Neural cell (in vitro differentiated cells): ENCODE data around the gene FPGS. TPM values are rescaled to one million over a fixed set of nuclear protein-coding genes. Genes with fewer than 3 reads are reported as not detected.

Experiments used
- H2AFZ ChIP-seq: fragments of 200-600, 300-800 bp; sonication (generic), shearing (Covaris generic); 2 replicates; pipeline ENCODE4 v1.6.0; 2014; ENCODE audit warnings: low read depth, mild to moderate bottlenecking, antibody characterized with exemption, low read length, moderate library complexity
- H3F3A ChIP-seq: fragments of 200-600 bp; shearing (Covaris generic); 2 replicates; pipeline ENCODE4 v1.6.1; 2016; ENCODE audit warnings: mild to moderate bottlenecking, moderate library complexity, mixed read lengths, antibody characterized with exemption, low read length; ENCODE audit not compliant: insufficient read depth, poor library complexity, severe bottlenecking
- H3K27ac ChIP-seq: fragments of 200-600, 300-800 bp; sonication (generic), shearing (Covaris generic); 2 replicates; pipeline ENCODE4 v1.5.1; 2014; ENCODE audit warnings: mild to moderate bottlenecking, low read length, moderate library complexity
- H3K27me3 ChIP-seq: fragments of 300-800, 200-600 bp; sonication (generic), shearing (Covaris generic); 2 replicates; pipeline ENCODE4 v1.6.0; 2014; ENCODE audit warnings: mild to moderate bottlenecking, low read depth, low read length, moderate library complexity; ENCODE audit not compliant: insufficient read depth
- H3K36me3 ChIP-seq: fragments of 300-800, 200-600 bp; sonication (generic), shearing (Covaris generic); 2 replicates; pipeline ENCODE4 v1.5.1; 2014; ENCODE audit warnings: mild to moderate bottlenecking, antibody characterized with exemption, low read length, moderate library complexity; ENCODE audit not compliant: insufficient read depth
- H3K4me2 ChIP-seq: fragments of 300-800, 200-600 bp; sonication (generic), shearing (Covaris generic); 2 replicates; pipeline ENCODE4 v1.6.0; 2014; ENCODE audit warnings: mild to moderate bottlenecking, low read length
- H3K4me3 ChIP-seq: fragments of 300-800, 200-600 bp; sonication (generic), shearing (Covaris generic); 2 replicates; pipeline ENCODE4 v1.5.1; 2014; ENCODE audit warnings: mild to moderate bottlenecking, low read length, moderate library complexity
- H3K79me2 ChIP-seq: fragments of 200-600 bp; shearing (Covaris generic); replicated peaks from 2 replicates; pipeline ENCODE4 v1.6.0; 2014; ENCODE audit warnings: mild to moderate bottlenecking, low read length, moderate library complexity; ENCODE audit not compliant: insufficient read depth
- H3K9ac ChIP-seq: fragments of 300-800, 200-600 bp; sonication (generic), shearing (Covaris generic); 2 replicates; pipeline ENCODE4 v1.6.1; 2016; ENCODE audit warnings: mild to moderate bottlenecking, low read length, mixed read lengths
- H3K9me2 ChIP-seq: fragments of 200-600 bp; shearing (Covaris generic); 2 replicates; pipeline ENCODE4 v1.6.1; 2016; ENCODE audit warnings: mild to moderate bottlenecking, low read length, mixed read lengths; ENCODE audit not compliant: insufficient read depth
- H3K9me3 ChIP-seq: fragments of 200-600, 300-800 bp; sonication (generic), shearing (Covaris generic); 2 replicates; pipeline ENCODE4 v1.6.1; 2016; ENCODE audit warnings: mild to moderate bottlenecking, mixed run types, low read length, moderate library complexity, mixed read lengths
- H4K20me1 ChIP-seq: fragments of 200-600 bp; shearing (Covaris generic); 2 replicates; pipeline ENCODE4 v1.6.1; 2016; ENCODE audit warnings: mild to moderate bottlenecking, mixed run types; ENCODE audit not compliant: insufficient read depth
- EP300 ChIP-seq: fragments of 450-650 bp; conservative IDR thresholded peaks from 2 replicates; pipeline ENCODE4 v1.6.1; 2014; ENCODE audit warnings: antibody characterized with exemption, mild to moderate bottlenecking, moderate library complexity; ENCODE audit not compliant: poor library complexity, severe bottlenecking
- EZH2 ChIP-seq: fragments of 200-600, 300-800 bp; shearing (Covaris generic), sonication (generic); IDR thresholded peaks from 2 replicates; pipeline ENCODE4 v1.6.1; 2014; ENCODE audit warnings: antibody characterized with exemption, low read length, borderline replicate concordance, mild to moderate bottlenecking; ENCODE audit not compliant: insufficient read depth, poor library complexity, severe bottlenecking
- MXI1 ChIP-seq: fragments of 450-650 bp; conservative IDR thresholded peaks from 2 replicates; pipeline ENCODE4 v1.6.1; 2014; ENCODE audit warnings: antibody characterized with exemption, mild to moderate bottlenecking; ENCODE audit not compliant: poor library complexity, severe bottlenecking
- POLR2AphosphoS5 ChIP-seq: IDR thresholded peaks from 2 replicates; pipeline ENCODE4 v1.6.1; 2012
- RAD21 ChIP-seq: fragments of 450-650 bp; conservative IDR thresholded peaks from 2 replicates; pipeline ENCODE4 v1.6.1; 2014; ENCODE audit warnings: antibody characterized with exemption, mild to moderate bottlenecking, moderate library complexity
- SMC3 ChIP-seq: fragments of 450-650 bp; conservative IDR thresholded peaks from 2 replicates; pipeline ENCODE4 v1.6.1; 2014; ENCODE audit warnings: antibody characterized with exemption, mild to moderate bottlenecking, moderate library complexity; ENCODE audit not compliant: poor library complexity
- TAF1 ChIP-seq: IDR thresholded peaks from 2 replicates; pipeline ENCODE4 v1.6.1; 2012; ENCODE audit warnings: low read depth
- polyA plus RNA-seq: library from polyadenylated mRNA; depleted of rRNA; stranded (reverse); fragments of >200 nt; gene quantifications from 2 replicates; pipeline ENCODE4 v1.2.3, GENCODE V29; 2014
- TF ChIP-seq, protein P1 (sequence below): fragments of 450-650 bp; IDR thresholded peaks from 2 replicates; pipeline ENCODE4 v1.5.1; 2014; ENCODE audit warnings: antibody characterized with exemption, mild to moderate bottlenecking, moderate library complexity; ENCODE audit not compliant: poor library complexity, severe bottlenecking
- TF ChIP-seq, protein P2 (sequence below): IDR thresholded peaks from 2 replicates; pipeline ENCODE4 v1.6.1; 2012; ENCODE audit warnings: borderline replicate concordance

Gene FPGS
- polyA plus RNA-seq, 1 donor from 2014 or later: 38.4 TPM

DNA sequence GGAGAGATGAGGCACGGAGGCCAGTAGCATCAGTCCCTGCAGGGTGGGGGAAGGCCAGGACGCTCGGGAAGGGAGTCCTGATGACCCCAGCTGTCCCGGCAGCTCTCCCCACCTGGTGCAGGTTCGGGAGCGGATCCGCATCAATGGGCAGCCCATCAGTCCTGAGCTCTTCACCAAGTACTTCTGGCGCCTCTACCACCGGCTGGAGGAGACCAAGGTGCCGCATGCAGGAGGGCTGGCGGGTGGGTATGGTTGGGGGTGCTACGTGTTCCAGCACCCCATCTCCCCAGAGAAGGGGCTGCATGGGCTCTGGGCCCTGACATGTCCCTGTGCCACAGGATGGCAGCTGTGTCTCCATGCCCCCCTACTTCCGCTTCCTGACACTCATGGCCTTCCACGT lies 4.2 kb downstream of the FPGS start:
- no peaks in the 10 kb centered on the region for H3K9me2 ChIP-seq
- peaks cover 4% of the 10 kb centered on the region for H3K79me2 ChIP-seq
- no peak overlapping the region for H2AFZ ChIP-seq
- no peaks in the 10 kb centered on the region for H3K36me3 ChIP-seq
- H3K9ac ChIP-seq: no peak overlapping the region
- H3K4me3 ChIP-seq: no peak overlapping the region
- no peaks in the 10 kb centered on the region for H4K20me1 ChIP-seq
- no peaks in the 10 kb centered on the region for H3K27me3 ChIP-seq
- no peaks in the 10 kb centered on the region for H3K9me3 ChIP-seq
- no peak for TF ChIP-seq TAF1
- no peak for TF ChIP-seq POLR2AphosphoS5
- no peak for TF ChIP-seq MXI1
- TF ChIP-seq SMC3: no peak
- TF ChIP-seq EP300: no peak
- no peak for TF ChIP-seq RAD21
- TF ChIP-seq, protein P1, sequence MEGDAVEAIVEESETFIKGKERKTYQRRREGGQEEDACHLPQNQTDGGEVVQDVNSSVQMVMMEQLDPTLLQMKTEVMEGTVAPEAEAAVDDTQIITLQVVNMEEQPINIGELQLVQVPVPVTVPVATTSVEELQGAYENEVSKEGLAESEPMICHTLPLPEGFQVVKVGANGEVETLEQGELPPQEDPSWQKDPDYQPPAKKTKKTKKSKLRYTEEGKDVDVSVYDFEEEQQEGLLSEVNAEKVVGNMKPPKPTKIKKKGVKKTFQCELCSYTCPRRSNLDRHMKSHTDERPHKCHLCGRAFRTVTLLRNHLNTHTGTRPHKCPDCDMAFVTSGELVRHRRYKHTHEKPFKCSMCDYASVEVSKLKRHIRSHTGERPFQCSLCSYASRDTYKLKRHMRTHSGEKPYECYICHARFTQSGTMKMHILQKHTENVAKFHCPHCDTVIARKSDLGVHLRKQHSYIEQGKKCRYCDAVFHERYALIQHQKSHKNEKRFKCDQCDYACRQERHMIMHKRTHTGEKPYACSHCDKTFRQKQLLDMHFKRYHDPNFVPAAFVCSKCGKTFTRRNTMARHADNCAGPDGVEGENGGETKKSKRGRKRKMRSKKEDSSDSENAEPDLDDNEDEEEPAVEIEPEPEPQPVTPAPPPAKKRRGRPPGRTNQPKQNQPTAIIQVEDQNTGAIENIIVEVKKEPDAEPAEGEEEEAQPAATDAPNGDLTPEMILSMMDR: no peak
- no peak for TF ChIP-seq EZH2
- TF ChIP-seq, protein P2, sequence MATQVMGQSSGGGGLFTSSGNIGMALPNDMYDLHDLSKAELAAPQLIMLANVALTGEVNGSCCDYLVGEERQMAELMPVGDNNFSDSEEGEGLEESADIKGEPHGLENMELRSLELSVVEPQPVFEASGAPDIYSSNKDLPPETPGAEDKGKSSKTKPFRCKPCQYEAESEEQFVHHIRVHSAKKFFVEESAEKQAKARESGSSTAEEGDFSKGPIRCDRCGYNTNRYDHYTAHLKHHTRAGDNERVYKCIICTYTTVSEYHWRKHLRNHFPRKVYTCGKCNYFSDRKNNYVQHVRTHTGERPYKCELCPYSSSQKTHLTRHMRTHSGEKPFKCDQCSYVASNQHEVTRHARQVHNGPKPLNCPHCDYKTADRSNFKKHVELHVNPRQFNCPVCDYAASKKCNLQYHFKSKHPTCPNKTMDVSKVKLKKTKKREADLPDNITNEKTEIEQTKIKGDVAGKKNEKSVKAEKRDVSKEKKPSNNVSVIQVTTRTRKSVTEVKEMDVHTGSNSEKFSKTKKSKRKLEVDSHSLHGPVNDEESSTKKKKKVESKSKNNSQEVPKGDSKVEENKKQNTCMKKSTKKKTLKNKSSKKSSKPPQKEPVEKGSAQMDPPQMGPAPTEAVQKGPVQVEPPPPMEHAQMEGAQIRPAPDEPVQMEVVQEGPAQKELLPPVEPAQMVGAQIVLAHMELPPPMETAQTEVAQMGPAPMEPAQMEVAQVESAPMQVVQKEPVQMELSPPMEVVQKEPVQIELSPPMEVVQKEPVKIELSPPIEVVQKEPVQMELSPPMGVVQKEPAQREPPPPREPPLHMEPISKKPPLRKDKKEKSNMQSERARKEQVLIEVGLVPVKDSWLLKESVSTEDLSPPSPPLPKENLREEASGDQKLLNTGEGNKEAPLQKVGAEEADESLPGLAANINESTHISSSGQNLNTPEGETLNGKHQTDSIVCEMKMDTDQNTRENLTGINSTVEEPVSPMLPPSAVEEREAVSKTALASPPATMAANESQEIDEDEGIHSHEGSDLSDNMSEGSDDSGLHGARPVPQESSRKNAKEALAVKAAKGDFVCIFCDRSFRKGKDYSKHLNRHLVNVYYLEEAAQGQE: no peak
- H3F3A ChIP-seq: no peaks in the 10 kb centered on the region
- H3K4me2 ChIP-seq: no peak overlapping the region
- no peak overlapping the region for H3K27ac ChIP-seq

DNA sequence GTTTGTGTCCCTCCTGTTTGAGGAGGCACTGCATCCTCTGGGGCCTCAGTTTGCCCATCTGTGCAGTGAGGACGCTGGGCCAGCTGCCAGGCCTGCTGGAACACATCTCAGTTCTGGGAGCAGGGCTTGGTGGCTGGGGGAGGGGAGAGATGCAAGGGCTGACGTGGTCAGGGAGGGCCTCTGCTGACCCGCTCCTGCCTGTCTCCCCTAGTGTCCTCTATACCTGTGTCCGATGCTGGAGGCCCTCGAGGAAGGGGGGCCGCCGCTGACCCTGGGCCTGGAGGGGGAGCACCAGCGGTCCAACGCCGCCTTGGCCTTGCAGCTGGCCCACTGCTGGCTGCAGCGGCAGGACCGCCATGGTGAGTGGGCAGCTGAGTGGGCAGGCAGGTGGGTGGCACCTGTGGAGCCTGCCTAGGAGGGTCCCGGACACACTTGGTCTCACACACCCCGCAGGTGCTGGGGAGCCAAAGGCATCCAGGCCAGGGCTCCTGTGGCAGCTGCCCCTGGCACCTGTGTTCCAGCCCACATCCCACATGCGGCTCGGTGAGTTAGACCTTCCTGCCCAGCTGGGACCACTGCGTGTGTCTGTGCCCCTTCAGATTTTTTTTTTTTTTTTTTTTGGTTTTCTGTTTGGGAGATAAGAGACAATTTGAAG lies 5.8 kb downstream of the FPGS start:
- H3K27ac ChIP-seq: no peak overlapping the region
- H3K27me3 ChIP-seq: no peaks in the 10 kb centered on the region
- peaks cover 4% of the 10 kb centered on the region for H3K79me2 ChIP-seq
- H3K4me3 ChIP-seq: no peak overlapping the region
- H3K9me2 ChIP-seq: no peaks in the 10 kb centered on the region
- no peaks in the 10 kb centered on the region for H3K9me3 ChIP-seq
- H3K9ac ChIP-seq: no peak overlapping the region
- H2AFZ ChIP-seq: no peak overlapping the region
- H3F3A ChIP-seq: no peaks in the 10 kb centered on the region
- no peak overlapping the region for H3K4me2 ChIP-seq
- no peaks in the 10 kb centered on the region for H3K36me3 ChIP-seq
- TF ChIP-seq, protein P2: no peak
- no peak for TF ChIP-seq SMC3
- no peak for TF ChIP-seq EZH2
- no peak for TF ChIP-seq TAF1
- no peak for TF ChIP-seq POLR2AphosphoS5
- TF ChIP-seq MXI1: no peak
- TF ChIP-seq, protein P1: no peak
- TF ChIP-seq RAD21: no peak
- no peak for TF ChIP-seq EP300
- no peaks in the 10 kb centered on the region for H4K20me1 ChIP-seq
